H9 (cell line): Measurements from ENCODE around the gene ZNF428. TPM values are rescaled to one million over a fixed set of nuclear protein-coding genes. Genes with fewer than 3 reads are reported as not detected.

ENCODE experiments used
- DNase-seq: peaks from one replicate; pipeline ENCODE4 v3.0.0-alpha.2; 2017
- H2AFZ ChIP-seq: one replicate; pipeline ENCODE4 v1.6.1; 2013; ENCODE audit warnings: mild to moderate bottlenecking, low read length, control low read depth, moderate library complexity
- H2AK5ac ChIP-seq: 2 replicates; pipeline ENCODE4 v1.6.1; 2013; ENCODE audit warnings: low read length, control low read depth, mixed read lengths; ENCODE audit not compliant: insufficient read length
- H2BK120ac ChIP-seq: one replicate; pipeline ENCODE4 v1.6.1; 2013; ENCODE audit warnings: low read depth, mild to moderate bottlenecking, low read length, control low read depth, inconsistent platforms; ENCODE audit not compliant: poor library complexity, severe bottlenecking
- H2BK12ac ChIP-seq: 2 replicates; pipeline ENCODE4 v1.6.1; 2013; ENCODE audit warnings: low read length, control low read depth, mixed read lengths, low read depth; ENCODE audit not compliant: insufficient read length
- H2BK15ac ChIP-seq: 2 replicates; pipeline ENCODE4 v1.6.1; 2013; ENCODE audit warnings: low read depth, low read length, control low read depth
- H2BK20ac ChIP-seq: one replicate; pipeline ENCODE4 v1.6.1; 2013; ENCODE audit warnings: low read depth, mild to moderate bottlenecking, low read length, control low read depth, inconsistent platforms; ENCODE audit not compliant: poor library complexity, severe bottlenecking
- H2BK5ac ChIP-seq: 2 replicates; pipeline ENCODE4 v1.6.1; 2013; ENCODE audit warnings: low read length, control low read depth, mixed read lengths; ENCODE audit not compliant: insufficient read length
- H3K14ac ChIP-seq: 2 replicates; pipeline ENCODE4 v1.6.1; 2013; ENCODE audit warnings: low read length, control low read depth; ENCODE audit not compliant: insufficient read depth
- H3K18ac ChIP-seq: 2 replicates; pipeline ENCODE4 v1.6.1; 2013; ENCODE audit warnings: low read depth, mild to moderate bottlenecking, mixed read lengths, low read length, control low read depth; ENCODE audit not compliant: insufficient read length
- H3K23ac ChIP-seq: 2 replicates; pipeline ENCODE4 v1.6.1; 2013; ENCODE audit warnings: low read length, control low read depth, mixed read lengths, low read depth; ENCODE audit not compliant: insufficient read length
- H3K23me2 ChIP-seq: 2 replicates; pipeline ENCODE4 v1.6.1; 2013; ENCODE audit warnings: low read depth, mild to moderate bottlenecking, mixed read lengths, low read length, control low read depth; ENCODE audit not compliant: insufficient read length, poor library complexity, severe bottlenecking
- H3K27ac ChIP-seq: 2 replicates; pipeline ENCODE4 v1.5.1; 2013; ENCODE audit warnings: low read length, control low read depth, mixed read lengths, low read depth; ENCODE audit not compliant: insufficient read length
- H3K27me3 ChIP-seq: 2 replicates; pipeline ENCODE4 v1.6.1; 2013; ENCODE audit warnings: low read length, control low read depth, inconsistent platforms; ENCODE audit not compliant: insufficient read depth
- H3K4ac ChIP-seq: 2 replicates; pipeline ENCODE4 v1.6.1; 2013; ENCODE audit warnings: low read depth, mild to moderate bottlenecking, control low read depth, inconsistent platforms, low read length, moderate library complexity
- H3K4me1 ChIP-seq: 2 replicates; pipeline ENCODE4 v1.6.1; 2013; ENCODE audit warnings: low read length, control low read depth, inconsistent platforms; ENCODE audit not compliant: insufficient read depth
- H3K4me2 ChIP-seq: 2 replicates; pipeline ENCODE4 v1.6.1; 2013; ENCODE audit warnings: low read length, control low read depth, mixed read lengths; ENCODE audit not compliant: insufficient read length, insufficient read depth
- H3K56ac ChIP-seq: 2 replicates; pipeline ENCODE4 v1.6.1; 2013; ENCODE audit warnings: low read depth, mild to moderate bottlenecking, mixed read lengths, low read length, control low read depth; ENCODE audit not compliant: insufficient read length
- H3K79me1 ChIP-seq: 2 replicates; pipeline ENCODE4 v1.6.1; 2013; ENCODE audit warnings: low read depth, mild to moderate bottlenecking, moderate library complexity, low read length, control low read depth, inconsistent platforms; ENCODE audit not compliant: insufficient read depth, poor library complexity, severe bottlenecking
- H3K79me2 ChIP-seq: 2 replicates; pipeline ENCODE4 v1.6.1; 2013; ENCODE audit warnings: low read length, control low read depth, inconsistent platforms; ENCODE audit not compliant: insufficient read depth
- H3K9ac ChIP-seq: 2 replicates; pipeline ENCODE4 v1.6.1; 2013; ENCODE audit warnings: low read length, control low read depth, mixed read lengths; ENCODE audit not compliant: insufficient read length; ENCODE audit errors: extremely low read depth
- H3K9me3 ChIP-seq: one replicate; pipeline ENCODE4 v1.6.1; 2013; ENCODE audit warnings: low read depth, low read length, inconsistent platforms; ENCODE audit not compliant: control insufficient read depth
- H3T11ph ChIP-seq: one replicate; pipeline ENCODE4 v1.6.1; 2013; ENCODE audit warnings: mild to moderate bottlenecking, low read length, control low read depth, inconsistent platforms
- H4K20me1 ChIP-seq: one replicate; pipeline ENCODE4 v1.6.1; 2013; ENCODE audit not compliant: control insufficient read depth, insufficient read length, insufficient read depth
- H4K5ac ChIP-seq: 2 replicates; pipeline ENCODE4 v1.6.1; 2013; ENCODE audit warnings: low read depth, mild to moderate bottlenecking, mixed read lengths, low read length, control low read depth; ENCODE audit not compliant: insufficient read length
- H4K8ac ChIP-seq: replicated peaks from 2 replicates; pipeline ENCODE4 v1.6.1; 2013; ENCODE audit warnings: low read length, control low read depth, mixed read lengths, low read depth; ENCODE audit not compliant: insufficient read length
- H4K91ac ChIP-seq: 2 replicates; pipeline ENCODE4 v1.6.1; 2013; ENCODE audit warnings: low read depth, mild to moderate bottlenecking, moderate library complexity, mixed read lengths, low read length, control low read depth; ENCODE audit not compliant: insufficient read length
- H3K27ac Mint-ChIP-seq, 3 experiments: 2 replicates in 2 of 3; 3 replicates in 1 of 3; pipeline ENCODE4 v1.8.0; 2020 to 2021; ENCODE audit warnings: mixed read lengths in 3 of 3, mild to moderate bottlenecking in 1 of 3, moderate library complexity in 1 of 3
- H3K27me3 Mint-ChIP-seq: 2 replicates; pipeline ENCODE4 v1.8.0; 2021; ENCODE audit warnings: low read depth, mild to moderate bottlenecking, moderate library complexity, mixed read lengths
- H3K36me3 Mint-ChIP-seq, 3 experiments: 2 replicates in 2 of 3; 3 replicates in 1 of 3; pipeline ENCODE4 v1.8.0; 2020 to 2021; ENCODE audit warnings: low read depth in 3 of 3, mixed read lengths in 3 of 3; ENCODE audit not compliant: insufficient read depth in 1 of 3
- H3K4me1 Mint-ChIP-seq, 2 experiments: 2 replicates each; pipeline ENCODE4 v1.8.0; 2020; ENCODE audit warnings: mixed read lengths in 2 of 2
- H3K4me3 Mint-ChIP-seq, 2 experiments: 2 replicates in 1 of 2; 3 replicates in 1 of 2; pipeline ENCODE4 v1.8.0; 2020 to 2021; ENCODE audit warnings: mild to moderate bottlenecking in 2 of 2, mixed read lengths in 2 of 2, moderate library complexity in 1 of 2
- H3K9me3 Mint-ChIP-seq, 2 experiments: 2 replicates in 1 of 2; 3 replicates in 1 of 2; pipeline ENCODE4 v1.8.0; 2020; ENCODE audit warnings: mild to moderate bottlenecking in 2 of 2, mixed read lengths in 2 of 2, moderate library complexity in 1 of 2
- WGBS: extraction: QIAGEN DNeasy Blood & Tissue Kit; methylation state at CpG from one replicate; pipeline ENCODE4 v1.1.7; 2013; ENCODE audit warnings: missing lambda C conversion rate, low lambda C conversion rate, mixed read lengths; ENCODE audit not compliant: insufficient read length; ENCODE audit errors: extremely low coverage; 5-methylcytosine and 5-hydroxymethylcytosine counted together
- total RNA-seq: library from RNA; stranded (reverse); gene quantifications from 2 replicates; pipeline ENCODE4 v1.2.1, GENCODE V29; 2021
- TF ChIP-seq, protein P1 (sequence below): fragments of 200-600 bp; sonication (generic); conservative IDR thresholded peaks from 3 replicates; pipeline ENCODE4 v1.8.0; 2021; ENCODE audit warnings: antibody characterized with exemption, mild to moderate bottlenecking

The ZNF428 gene
- total RNA-seq, 1 experiment from 2014 or later = 30.3 TPM

DNA sequence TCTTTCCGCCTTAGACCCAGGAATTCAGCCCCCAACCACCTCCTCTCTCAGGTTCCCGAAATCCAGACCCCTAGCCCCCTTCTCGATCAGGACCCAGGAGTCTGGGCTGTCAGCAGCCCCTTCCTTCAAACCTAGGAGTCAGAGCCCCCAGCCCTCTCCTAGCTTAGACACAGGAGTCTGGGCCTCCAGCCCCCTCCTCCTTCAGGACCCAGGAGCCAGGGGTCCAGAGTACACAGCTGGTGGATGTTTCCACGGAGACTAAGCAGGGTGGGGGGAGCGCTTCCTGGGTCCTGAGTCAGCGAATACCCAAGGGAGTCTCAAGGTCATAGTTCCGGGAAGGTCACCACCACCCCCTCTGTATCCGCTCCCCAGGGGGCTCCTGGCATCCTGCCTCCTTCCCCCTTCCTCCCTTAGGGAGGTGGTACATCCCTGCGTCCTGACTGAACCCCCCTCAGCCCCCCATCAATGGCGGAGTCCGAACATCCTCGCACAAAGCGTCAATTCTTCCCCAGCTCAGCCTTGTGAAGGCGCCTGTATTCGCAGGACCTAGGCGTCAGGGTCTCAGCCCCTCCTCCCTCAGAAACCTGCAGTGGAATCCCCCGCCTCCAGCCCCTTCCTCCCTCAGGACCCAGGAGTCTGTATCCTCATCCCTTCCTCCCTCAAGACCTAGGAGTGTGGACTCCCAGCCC lies 15.6 kb upstream of the ZNF428 start:
- H3K27ac Mint-ChIP-seq = peak overlapping the region; percentile 74 to 94 (median 91); a peak in 5 of 7 replicates
- no peaks in the 10 kb centered on the region for H3K79me2 ChIP-seq
- H3K4me3 Mint-ChIP-seq = peak overlapping the region; percentile 61 to 88

More for the DNA sequence above, 15.6 kb upstream of the ZNF428 start:
- H2BK15ac ChIP-seq = no peak overlapping the region
- H3K79me1 ChIP-seq = no peaks in the 10 kb centered on the region
- TF ChIP-seq, protein P1, sequence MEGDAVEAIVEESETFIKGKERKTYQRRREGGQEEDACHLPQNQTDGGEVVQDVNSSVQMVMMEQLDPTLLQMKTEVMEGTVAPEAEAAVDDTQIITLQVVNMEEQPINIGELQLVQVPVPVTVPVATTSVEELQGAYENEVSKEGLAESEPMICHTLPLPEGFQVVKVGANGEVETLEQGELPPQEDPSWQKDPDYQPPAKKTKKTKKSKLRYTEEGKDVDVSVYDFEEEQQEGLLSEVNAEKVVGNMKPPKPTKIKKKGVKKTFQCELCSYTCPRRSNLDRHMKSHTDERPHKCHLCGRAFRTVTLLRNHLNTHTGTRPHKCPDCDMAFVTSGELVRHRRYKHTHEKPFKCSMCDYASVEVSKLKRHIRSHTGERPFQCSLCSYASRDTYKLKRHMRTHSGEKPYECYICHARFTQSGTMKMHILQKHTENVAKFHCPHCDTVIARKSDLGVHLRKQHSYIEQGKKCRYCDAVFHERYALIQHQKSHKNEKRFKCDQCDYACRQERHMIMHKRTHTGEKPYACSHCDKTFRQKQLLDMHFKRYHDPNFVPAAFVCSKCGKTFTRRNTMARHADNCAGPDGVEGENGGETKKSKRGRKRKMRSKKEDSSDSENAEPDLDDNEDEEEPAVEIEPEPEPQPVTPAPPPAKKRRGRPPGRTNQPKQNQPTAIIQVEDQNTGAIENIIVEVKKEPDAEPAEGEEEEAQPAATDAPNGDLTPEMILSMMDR = no peak
- no peak overlapping the region for H3K4ac ChIP-seq
- no peak overlapping the region for H3K23ac ChIP-seq
- Mint-ChIP-seq H3K36me3 (peaks cover 0 to 5% (median 0%) of the 10 kb centered on the region in 3 experiments; a peak in 2 of 7 replicates), H3K27me3 (peaks cover 64% of the 10 kb centered on the region), H3K9me3 (peaks cover 0 to 2% of the 10 kb centered on the region in 2 experiments; a peak in 1 of 5 replicates), H3K4me1 (peaks cover 18 to 33% of the 10 kb centered on the region in 2 experiments)
- H4K91ac ChIP-seq = no peak overlapping the region
- no peaks in the 10 kb centered on the region for H4K20me1 ChIP-seq
- no peaks in the 10 kb centered on the region for H3K9me3 ChIP-seq
- DNase-seq = peak; percentile 64
- peak overlapping the region; percentile 63 for H3K4me2 ChIP-seq
- peaks cover 3% of the 10 kb centered on the region; the same call in 1 of the 2 replicates for H3K4me1 ChIP-seq
- H2BK20ac ChIP-seq = no peak overlapping the region
- H2AK5ac ChIP-seq = no peak overlapping the region
- peaks cover 13% of the 10 kb centered on the region; the same call in 1 of the 2 replicates for H3K27me3 ChIP-seq
- no peak overlapping the region for H3T11ph ChIP-seq
- no peak overlapping the region for H4K8ac ChIP-seq
- H2BK12ac ChIP-seq = no peak overlapping the region
- H3K27ac ChIP-seq = no peak overlapping the region
- H4K5ac ChIP-seq = no peak overlapping the region
- no peak overlapping the region for H2BK120ac ChIP-seq
- no peak overlapping the region for H2BK5ac ChIP-seq
- WGBS = no CpG with 5 or more reads among the region's 17 CpGs
- no peak overlapping the region for H3K9ac ChIP-seq
- H3K23me2 ChIP-seq = peaks cover 21% of the 10 kb centered on the region
- H3K56ac ChIP-seq = no peak overlapping the region
- H3K18ac ChIP-seq = peak overlapping the region; percentile 33
- H2AFZ ChIP-seq = no peak overlapping the region
- peak overlapping the region; percentile 39; the same call in 1 of the 2 replicates for H3K14ac ChIP-seq
